Nephron progenitor cell (in vitro differentiated cells): ENCODE results near the gene FGD2.

Source experiments
- DNase-seq: peaks from one replicate; pipeline ENCODE4 v3.0.0; 2021
- H3K27ac Mint-ChIP-seq: 2 replicates; pipeline ENCODE4 v1.8.0; 2021; ENCODE audit warnings: mild to moderate bottlenecking, moderate library complexity, mixed read lengths
- H3K27me3 Mint-ChIP-seq: 2 replicates; pipeline ENCODE4 v1.8.0; 2021; ENCODE audit warnings: mild to moderate bottlenecking, low read depth, mixed read lengths; ENCODE audit not compliant: poor library complexity
- H3K36me3 Mint-ChIP-seq: 2 replicates; pipeline ENCODE4 v1.8.0; 2021; ENCODE audit warnings: low read depth, mixed read lengths
- H3K4me1 Mint-ChIP-seq: 2 replicates; pipeline ENCODE4 v1.8.0; 2021; ENCODE audit warnings: mixed read lengths
- H3K4me3 Mint-ChIP-seq: 2 replicates; pipeline ENCODE4 v1.8.0; 2021; ENCODE audit warnings: mild to moderate bottlenecking, moderate library complexity, mixed read lengths
- H3K9me3 Mint-ChIP-seq: 2 replicates; pipeline ENCODE4 v1.8.0; 2021; ENCODE audit warnings: mild to moderate bottlenecking, moderate library complexity, mixed read lengths
- TF ChIP-seq, protein P1 (sequence below): fragments of 200-600 bp; sonication (generic); IDR thresholded peaks from 2 replicates; pipeline ENCODE4 v1.5.0; 2021; ENCODE audit warnings: antibody characterized with exemption

The FGD2 gene

DNA sequence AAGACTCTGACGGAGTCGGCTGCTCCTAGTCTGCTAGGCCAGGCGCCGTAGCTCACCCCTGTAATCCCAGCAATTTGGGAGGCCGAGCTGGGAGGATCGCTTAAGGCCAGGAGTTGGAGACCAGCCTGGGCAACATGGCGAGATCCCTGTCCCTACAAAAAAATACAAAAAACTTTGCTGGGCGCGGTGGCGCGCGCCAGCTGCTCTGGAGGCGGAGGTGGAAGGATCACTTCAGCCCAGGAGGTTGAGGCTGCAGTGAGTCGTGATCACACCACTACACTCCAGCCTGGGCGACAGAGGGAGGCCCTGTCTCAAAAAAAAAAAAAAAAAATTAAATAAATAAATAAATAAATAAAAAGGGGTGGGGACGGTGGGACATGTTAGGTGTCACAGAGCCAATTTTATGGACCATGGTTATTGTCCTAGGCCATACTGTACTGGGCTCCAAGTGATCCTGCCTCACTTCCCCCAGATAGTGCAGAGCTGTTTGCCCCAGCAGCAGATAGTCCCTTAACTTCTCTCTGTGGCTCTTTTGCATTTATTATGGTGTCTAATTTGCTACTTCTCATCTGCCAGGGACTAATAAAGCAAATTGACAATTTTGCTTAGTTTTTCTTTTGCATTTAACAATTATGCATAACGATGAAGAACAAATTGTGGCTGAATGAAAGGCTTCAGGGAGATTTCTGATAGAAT lies 45.8 kb upstream of the FGD2 start:
- Mint-ChIP-seq H3K36me3 (no peaks in the 10 kb centered on the region), H3K4me3 (no peak overlapping the region), H3K9me3 (no peaks in the 10 kb centered on the region), H3K4me1 (peaks cover 29% of the 10 kb centered on the region), H3K27ac (no peak overlapping the region), H3K27me3 (peaks cover 6% of the 10 kb centered on the region)
- DNase-seq: no peak
- TF ChIP-seq, protein P1, sequence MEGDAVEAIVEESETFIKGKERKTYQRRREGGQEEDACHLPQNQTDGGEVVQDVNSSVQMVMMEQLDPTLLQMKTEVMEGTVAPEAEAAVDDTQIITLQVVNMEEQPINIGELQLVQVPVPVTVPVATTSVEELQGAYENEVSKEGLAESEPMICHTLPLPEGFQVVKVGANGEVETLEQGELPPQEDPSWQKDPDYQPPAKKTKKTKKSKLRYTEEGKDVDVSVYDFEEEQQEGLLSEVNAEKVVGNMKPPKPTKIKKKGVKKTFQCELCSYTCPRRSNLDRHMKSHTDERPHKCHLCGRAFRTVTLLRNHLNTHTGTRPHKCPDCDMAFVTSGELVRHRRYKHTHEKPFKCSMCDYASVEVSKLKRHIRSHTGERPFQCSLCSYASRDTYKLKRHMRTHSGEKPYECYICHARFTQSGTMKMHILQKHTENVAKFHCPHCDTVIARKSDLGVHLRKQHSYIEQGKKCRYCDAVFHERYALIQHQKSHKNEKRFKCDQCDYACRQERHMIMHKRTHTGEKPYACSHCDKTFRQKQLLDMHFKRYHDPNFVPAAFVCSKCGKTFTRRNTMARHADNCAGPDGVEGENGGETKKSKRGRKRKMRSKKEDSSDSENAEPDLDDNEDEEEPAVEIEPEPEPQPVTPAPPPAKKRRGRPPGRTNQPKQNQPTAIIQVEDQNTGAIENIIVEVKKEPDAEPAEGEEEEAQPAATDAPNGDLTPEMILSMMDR: no peak

DNA sequence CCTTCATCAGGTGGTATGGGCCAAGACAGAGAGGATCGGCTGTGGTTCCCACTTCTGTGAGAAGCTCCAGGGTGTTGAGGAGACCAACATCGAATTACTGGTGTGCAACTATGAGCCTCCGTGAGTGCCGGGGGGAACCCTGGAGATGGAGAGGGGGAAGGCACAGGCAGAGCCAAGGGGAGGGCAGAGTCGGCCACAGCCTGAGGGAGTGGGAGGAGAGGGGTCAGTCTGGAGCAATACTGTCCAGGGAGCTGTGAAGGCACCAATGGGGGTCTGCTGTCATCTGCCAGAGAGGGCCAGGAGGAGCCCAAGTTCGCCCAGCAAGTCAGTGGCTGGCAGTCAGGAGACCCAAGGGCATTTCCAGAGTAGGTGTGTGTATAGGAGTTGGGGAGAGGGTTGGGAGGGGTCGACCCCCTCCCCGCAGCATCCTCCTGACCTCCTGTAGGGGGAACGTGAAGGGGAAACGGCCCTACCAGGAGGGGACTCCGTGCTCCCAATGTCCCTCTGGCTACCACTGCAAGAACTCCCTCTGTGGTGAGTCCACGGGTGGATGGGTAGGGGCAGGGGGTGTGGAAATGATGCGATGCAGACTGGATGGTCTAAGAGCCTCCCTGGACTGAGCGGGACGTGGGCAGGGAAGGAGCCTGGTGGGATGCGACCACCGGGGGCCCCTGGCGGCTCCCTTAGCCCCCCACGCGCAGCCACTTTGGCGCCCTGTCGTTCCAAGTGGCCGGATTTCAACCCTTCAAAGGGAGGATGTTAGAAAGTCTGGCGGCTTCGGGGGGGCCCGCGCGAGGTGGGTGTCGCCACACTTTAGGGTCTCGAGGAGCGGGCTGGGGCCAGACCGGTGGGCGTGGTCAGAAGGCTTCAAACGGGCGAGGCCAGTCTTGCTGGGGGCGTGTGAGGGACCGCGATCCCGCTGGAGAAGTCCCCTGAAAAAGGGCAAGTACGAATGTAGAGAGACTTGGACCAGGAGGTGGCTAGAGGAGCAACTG lies 43.7 kb upstream of the FGD2 start:
- no peak for DNase-seq
- TF ChIP-seq, protein P1: no peak
- H3K27ac Mint-ChIP-seq: peak overlapping the region; percentile 45
- H3K9me3 Mint-ChIP-seq: no peaks in the 10 kb centered on the region
- H3K4me3 Mint-ChIP-seq: no peak overlapping the region
- peaks cover 6% of the 10 kb centered on the region for H3K27me3 Mint-ChIP-seq
- H3K36me3 Mint-ChIP-seq: peaks cover 9% of the 10 kb centered on the region
- H3K4me1 Mint-ChIP-seq: peaks cover 27% of the 10 kb centered on the region

DNA sequence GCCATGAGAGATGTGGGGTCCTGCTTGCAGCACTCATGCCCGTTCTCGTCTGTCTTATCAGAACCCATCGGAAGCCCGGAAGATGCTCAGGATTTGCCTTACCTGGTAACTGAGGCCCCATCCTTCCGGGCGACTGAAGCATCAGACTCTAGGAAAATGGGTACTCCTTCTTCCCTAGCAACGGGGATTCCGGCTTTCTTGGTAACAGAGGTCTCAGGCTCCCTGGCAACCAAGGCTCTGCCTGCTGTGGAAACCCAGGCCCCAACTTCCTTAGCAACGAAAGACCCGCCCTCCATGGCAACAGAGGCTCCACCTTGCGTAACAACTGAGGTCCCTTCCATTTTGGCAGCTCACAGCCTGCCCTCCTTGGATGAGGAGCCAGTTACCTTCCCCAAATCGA lies 42.6 kb upstream of the FGD2 start:
- Mint-ChIP-seq H3K36me3 (peaks cover 13% of the 10 kb centered on the region), H3K27ac (peak overlapping the region; percentile 93), H3K4me1 (peaks cover 27% of the 10 kb centered on the region), H3K4me3 (no peak overlapping the region), H3K27me3 (peaks cover under 1% of the 10 kb centered on the region), H3K9me3 (no peaks in the 10 kb centered on the region)
- peak; percentile 63 for DNase-seq
- TF ChIP-seq, protein P1: no peak

DNA sequence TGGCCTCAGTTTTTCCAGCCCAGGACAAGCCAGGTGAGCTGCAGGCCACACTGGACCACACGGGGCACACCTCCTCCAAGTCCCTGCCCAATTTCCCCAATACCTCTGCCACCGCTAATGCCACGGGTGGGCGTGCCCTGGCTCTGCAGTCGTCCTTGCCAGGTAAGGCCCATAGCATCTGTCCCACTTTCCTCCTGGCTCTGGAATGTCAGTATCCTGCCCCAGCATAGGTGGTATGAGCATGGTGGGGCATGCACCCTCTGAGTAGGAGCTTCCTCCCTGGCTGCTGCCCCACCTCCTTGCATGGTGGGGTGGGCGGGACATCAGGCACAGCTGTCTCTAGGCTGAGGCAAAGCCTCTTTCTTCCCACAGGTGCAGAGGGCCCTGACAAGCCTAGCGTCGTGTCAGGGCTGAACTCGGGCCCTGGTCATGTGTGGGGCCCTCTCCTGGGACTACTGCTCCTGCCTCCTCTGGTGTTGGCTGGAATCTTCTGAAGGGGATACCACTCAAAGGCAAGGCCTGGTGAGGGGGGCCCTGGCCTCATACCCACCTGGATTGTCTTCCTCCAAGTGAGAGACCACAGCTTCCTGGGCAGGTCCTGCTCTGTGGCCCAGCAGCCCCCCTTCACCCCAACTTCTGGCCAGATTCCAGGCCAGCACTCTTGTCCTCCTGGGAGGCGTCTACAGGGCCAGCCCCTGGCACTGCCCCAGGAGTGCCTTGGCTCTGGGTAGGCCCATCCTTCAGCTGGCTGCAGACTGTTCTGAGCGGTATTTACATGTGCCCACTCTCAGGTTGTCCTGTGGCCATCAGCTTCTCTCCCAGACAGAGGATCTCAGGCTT lies 41.8 kb upstream of the FGD2 start:
- no peak for DNase-seq
- Mint-ChIP-seq H3K4me1 (peaks cover 27% of the 10 kb centered on the region), H3K9me3 (no peaks in the 10 kb centered on the region), H3K27ac (no peak overlapping the region), H3K27me3 (peaks cover 2% of the 10 kb centered on the region), H3K4me3 (no peak overlapping the region), H3K36me3 (peaks cover 21% of the 10 kb centered on the region)
- TF ChIP-seq, protein P1: no peak

DNA sequence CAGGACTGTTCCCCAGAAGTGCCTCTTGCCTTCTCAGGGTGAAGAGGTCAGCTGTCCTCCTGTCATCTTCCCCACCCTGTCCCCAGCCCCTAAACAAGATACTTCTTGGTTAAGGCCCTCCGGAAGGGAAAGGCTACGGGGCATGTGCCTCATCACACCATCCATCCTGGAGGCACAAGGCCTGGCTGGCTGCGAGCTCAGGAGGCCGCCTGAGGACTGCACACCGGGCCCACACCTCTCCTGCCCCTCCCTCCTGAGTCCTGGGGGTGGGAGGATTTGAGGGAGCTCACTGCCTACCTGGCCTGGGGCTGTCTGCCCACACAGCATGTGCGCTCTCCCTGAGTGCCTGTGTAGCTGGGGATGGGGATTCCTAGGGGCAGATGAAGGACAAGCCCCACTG lies 41.1 kb upstream of the FGD2 start:
- no peak for DNase-seq
- peaks cover 3% of the 10 kb centered on the region for H3K27me3 Mint-ChIP-seq
- no peak overlapping the region for H3K4me3 Mint-ChIP-seq
- no peaks in the 10 kb centered on the region for H3K9me3 Mint-ChIP-seq
- H3K27ac Mint-ChIP-seq: peak overlapping the region; percentile 77
- peaks cover 25% of the 10 kb centered on the region for H3K36me3 Mint-ChIP-seq
- TF ChIP-seq, protein P1: no peak
- peaks cover 27% of the 10 kb centered on the region for H3K4me1 Mint-ChIP-seq
